GM13977 (cell line): Measurements from ENCODE around the gene TCF12.

Source experiments
- DNase-seq: peaks from one replicate; pipeline ENCODE4 v3.0.0; 2012; ENCODE audit warnings: low spot score
- in situ Hi-C: fragments of 300-500 bp; cut with MboI; formaldehyde crosslinking; loops from one replicate; pipeline ENCODE4 v1.12.0; 2022; ENCODE audit warnings: low sequenced_read_pairs, low pct_unique_long_range_greater_than_20kb, mixed read lengths, inconsistent platforms; ENCODE audit not compliant: unreplicated experiment
- TF ChIP-seq, protein P1 (sequence below): IDR thresholded peaks from 2 replicates; pipeline ENCODE4 v1.5.1; 2012; ENCODE audit warnings: mild to moderate bottlenecking, control low read depth; ENCODE audit not compliant: insufficient read depth; ENCODE audit errors: extremely low read depth, missing control alignments

The TCF12 gene

DNA sequence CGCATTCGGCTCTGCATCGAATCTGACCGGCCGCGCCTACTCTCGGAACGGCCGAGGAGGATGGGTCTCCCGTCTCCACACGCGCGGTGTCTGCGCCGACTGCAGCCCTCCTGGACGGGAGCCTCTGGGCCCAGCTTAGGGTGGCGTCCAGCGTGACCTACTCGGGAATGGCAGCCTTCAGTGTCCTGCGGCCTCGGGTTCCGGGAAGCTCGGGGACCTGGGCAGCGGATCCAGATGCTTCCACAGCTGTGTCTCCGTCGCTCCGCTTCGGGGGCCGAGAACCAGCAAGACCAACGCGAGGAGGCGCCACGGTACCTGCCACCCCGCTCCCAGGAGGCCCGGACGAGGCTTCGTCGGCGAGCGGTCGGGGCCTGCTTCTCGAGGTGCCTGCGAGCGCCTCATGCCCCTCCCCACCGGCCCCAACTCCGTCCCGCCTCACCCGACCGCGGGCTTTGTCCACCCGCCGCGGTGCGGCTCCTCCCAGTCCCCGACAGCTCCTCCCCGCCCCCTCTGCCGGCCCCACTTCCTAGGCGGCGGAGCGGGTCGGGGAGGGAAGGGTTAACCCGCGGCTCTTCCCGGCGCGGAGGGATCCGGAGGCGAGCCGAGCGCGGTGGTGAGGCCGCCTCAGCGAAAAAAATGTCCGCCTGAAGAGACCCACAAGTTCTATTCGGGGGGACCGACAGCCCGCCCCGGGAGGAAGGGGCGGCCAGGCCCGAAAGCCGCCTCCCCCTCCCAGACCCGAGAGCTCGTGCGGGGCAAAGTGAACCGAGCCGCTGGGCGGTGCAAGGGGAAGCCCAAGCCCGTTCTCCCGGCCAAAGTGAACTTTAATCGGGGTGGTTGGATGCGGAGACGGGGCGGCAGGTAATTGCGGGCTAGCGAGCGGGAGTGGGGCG lies at the start of gene TCF12:
Gene TCF12 (plus strand): TSS at position 599 of the 893 bp plus-strand sequence. CDS start 1,270 bp downstream, outside the sequence.
- DNase-seq: peak; percentile 95
- TF ChIP-seq, protein P1, sequence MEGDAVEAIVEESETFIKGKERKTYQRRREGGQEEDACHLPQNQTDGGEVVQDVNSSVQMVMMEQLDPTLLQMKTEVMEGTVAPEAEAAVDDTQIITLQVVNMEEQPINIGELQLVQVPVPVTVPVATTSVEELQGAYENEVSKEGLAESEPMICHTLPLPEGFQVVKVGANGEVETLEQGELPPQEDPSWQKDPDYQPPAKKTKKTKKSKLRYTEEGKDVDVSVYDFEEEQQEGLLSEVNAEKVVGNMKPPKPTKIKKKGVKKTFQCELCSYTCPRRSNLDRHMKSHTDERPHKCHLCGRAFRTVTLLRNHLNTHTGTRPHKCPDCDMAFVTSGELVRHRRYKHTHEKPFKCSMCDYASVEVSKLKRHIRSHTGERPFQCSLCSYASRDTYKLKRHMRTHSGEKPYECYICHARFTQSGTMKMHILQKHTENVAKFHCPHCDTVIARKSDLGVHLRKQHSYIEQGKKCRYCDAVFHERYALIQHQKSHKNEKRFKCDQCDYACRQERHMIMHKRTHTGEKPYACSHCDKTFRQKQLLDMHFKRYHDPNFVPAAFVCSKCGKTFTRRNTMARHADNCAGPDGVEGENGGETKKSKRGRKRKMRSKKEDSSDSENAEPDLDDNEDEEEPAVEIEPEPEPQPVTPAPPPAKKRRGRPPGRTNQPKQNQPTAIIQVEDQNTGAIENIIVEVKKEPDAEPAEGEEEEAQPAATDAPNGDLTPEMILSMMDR: peak; percentile 84
- in situ Hi-C loops: no loop called here

DNA sequence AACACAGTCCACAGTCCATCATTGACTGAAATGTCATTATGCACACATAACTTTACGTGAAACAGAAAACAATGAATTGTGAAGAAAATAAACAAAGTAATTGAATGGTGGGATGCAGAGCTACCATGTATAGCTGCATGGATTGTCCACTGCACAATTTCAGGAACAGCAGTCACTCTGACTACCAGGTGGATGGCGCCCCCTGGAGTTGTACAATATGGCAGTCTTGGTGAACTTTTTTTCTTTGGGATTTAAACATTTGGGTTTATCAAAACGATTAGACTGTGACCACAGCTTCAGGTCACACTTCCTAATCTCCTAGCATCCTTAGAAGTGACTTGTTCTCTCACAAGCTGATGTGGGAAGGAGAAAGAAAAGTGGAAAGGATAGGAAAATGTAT lies 48.9 kb upstream of the TCF12 start:
- TF ChIP-seq, protein P1: peak; percentile 53
- DNase-seq: no peak
- in situ Hi-C loops: no loop called here

DNA sequence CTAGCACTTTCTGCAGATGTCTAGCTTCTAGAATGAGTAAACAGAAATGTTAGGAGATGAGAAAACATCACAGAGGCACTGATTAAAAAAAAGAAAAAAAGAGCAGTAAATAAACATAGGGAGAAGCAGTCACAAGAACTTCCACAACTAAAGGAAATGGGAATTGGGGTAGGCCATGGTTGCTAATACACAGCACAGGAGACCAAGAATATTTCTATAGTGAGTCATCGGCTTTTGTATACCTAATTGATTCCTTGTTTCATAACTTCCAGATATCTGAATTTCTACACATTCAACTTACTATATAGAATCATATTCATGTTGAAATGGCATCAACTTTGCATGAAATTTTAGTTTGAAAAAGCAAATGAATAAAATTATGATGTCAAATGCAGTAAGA lies 47.3 kb upstream of the TCF12 start:
- DNase-seq: no peak
- TF ChIP-seq, protein P1: no peak
- in situ Hi-C loops: loop anchor here (10.0 kb wide), 1 partner anchor 376 kb away; no protein-coding TSS in a partner anchor

DNA sequence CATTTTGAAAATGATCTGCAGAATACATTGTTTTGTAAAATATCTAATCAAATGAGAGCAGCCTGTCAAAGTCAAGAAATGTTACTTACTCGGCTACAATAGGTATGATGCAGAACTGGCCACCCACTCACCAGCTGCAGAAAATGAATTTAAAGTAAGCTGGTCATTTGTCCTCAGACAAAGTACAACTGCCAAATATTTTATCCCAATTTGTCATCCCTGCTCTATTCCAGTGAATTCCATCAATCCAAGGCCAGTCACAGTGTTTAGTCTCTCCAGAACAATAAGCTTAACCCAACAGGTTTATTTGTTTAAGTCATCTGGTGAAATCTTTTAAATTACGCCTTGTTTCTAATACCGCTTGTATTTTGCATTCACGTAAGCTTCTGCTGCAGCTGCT lies 46.6 kb upstream of the TCF12 start:
- TF ChIP-seq, protein P1: no peak
- DNase-seq: no peak
- in situ Hi-C loops: loop anchor here (10.0 kb wide), 1 partner anchor 377 kb away; no protein-coding TSS in a partner anchor

DNA sequence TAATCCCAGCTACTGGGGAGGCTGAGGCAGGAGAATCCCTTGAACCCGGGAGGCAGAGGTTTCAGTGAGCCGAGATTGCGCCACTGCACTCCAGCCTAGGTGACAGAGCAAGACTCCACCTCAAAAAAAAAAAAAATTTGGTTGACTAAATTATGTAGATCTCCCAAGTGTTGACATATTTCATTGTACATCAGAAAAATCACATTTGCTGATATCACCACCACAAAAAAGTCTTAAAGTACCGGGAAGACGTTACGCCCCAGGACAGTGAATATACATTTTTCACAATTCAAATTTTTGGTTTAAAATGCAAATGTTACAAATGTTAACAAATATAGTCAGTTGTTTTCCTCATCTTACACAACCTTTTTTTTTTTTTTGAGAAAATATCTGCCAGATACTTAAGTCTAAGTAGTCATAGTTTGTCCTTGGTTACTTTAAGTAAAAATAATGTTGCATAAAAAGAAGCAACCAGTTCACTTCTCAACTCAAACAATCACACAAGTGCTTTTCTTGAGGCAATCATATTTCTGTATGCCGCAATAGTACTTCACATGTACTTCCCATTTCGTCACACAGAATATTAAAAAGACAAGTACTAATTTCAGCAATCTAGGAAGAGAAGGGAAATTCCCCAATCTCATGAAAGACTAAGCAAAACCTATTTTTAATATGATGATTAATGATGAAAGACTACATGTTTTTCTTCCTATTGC lies 41.0 kb upstream of the TCF12 start:
- in situ Hi-C loops: loop anchor here (10.0 to 25.0 kb wide), 2 partner anchors 383 to 435 kb away; no protein-coding TSS in a partner anchor
- no peak for DNase-seq
- TF ChIP-seq, protein P1: no peak

DNA sequence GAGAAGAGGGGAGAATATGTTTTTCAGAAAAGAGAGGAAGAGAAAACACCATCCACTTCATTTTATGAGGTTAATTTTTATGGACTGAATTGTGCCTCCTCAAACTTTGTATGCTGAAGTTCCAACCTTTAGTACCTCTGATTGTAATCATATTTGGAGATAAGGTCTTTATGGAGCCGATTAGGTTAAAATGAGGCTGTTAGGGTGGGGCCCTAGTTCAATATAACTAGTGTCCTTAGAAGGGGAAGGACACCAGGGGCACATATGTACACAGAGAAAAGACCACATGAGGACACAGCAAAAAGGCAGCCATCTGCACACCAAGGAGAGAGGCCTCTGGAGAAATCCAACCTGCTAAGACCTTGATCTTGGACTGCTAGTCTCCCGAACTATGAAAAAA lies 38.9 kb upstream of the TCF12 start:
- DNase-seq: no peak
- in situ Hi-C loops: loop anchor here (10.0 to 25.0 kb wide), 2 partner anchors 385 to 433 kb away; no protein-coding TSS in a partner anchor
- TF ChIP-seq, protein P1: no peak
